Activated naive CD8-positive, alpha-beta T cell treated with anti-CD3 and anti-CD28 coated beads, Interleukin-2, amount 50 U/mL, for 16 hours (primary cell): Measurements from ENCODE around the gene SNX27.
"Not testable (repeated sequence)": the region's sequence is repeated elsewhere in the genome, so short reads cannot be mapped to it uniquely, and the experiment has no call there.

Experiments
- DNase-seq: peaks from one replicate; pipeline ENCODE4 v3.0.0-alpha.2; 2020; ENCODE audit warnings: low read depth, low spot score

Gene SNX27

DNA sequence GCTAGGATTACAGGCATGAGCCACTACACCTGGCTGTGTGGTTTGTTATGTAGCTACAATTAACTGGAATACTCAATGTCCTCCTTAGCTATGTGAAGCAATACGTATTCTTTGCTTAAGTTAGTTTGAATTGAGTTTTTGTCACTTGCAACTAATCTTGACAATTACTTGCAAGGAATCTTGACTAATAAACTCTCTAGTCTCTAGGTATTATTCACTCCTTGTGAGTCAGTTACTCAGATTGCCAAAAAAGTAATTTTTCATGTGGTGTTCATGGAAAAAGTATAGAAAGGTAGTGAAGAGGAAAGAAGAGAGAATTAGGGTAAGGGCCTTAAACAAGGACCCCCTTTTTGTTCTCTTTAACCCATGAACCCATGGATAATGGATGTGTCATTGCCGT, 7.6 kb upstream of the SNX27 start:
- no peak for DNase-seq

DNA sequence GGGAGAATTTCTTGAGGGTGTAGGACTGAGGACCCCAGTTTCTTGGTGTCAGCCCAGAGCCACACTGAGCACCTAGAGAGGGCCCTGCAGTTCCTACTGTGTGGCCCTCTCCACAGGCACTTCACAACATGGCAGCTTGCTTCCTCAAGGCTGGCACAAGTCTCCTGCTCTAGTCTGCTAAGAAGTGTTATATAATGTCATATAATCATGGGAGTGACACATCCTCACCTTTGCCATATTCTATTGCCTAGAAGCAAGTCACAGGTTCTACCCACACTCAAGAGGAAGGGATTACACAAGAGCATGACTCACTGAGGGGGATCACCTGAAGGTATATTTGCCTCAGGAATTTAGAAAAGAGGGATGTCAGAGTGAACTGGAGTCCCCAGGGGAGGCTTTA, 5.5 kb upstream of the SNX27 start:
- no peak for DNase-seq

DNA sequence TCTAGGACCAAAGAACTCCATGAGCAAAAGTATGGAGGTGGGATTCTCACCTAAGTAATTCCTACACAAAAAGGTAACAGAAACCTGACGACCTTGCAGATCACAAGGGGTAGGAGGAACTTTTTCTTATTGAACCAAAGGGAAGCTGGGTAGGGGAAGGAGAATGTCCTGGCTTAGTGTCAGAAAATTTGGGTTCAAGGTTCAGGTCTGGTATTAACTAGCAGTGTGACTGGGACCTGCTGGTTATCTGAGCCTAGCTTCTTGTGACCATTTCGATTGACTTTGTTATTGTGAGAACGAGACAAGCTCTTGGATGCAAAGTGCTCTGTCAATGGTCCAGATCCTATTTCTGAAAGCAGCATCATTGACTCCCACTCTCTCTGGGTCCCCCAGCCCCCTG, 5.0 kb upstream of the SNX27 start:
- DNase-seq: no peak

DNA sequence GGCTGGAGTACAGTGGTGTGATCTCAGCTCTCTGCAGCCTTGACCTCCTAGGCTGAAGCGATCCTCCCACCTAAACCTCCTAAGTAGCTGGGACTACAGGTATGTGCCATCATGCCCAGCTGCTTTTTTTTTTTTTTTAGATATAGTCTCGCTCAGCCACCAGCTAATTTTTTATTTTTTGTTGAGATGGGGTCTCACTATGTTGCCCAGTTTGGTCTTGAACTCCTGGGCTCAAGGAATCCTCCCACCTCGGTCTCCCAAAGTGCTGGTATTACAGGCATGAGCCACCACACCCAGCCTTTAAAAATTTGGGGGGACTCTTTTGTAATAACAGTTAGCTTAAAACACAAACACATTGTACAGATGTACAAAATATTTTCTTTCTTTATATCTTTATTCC, 1.7 kb upstream of the SNX27 start:
- no peak for DNase-seq

DNA sequence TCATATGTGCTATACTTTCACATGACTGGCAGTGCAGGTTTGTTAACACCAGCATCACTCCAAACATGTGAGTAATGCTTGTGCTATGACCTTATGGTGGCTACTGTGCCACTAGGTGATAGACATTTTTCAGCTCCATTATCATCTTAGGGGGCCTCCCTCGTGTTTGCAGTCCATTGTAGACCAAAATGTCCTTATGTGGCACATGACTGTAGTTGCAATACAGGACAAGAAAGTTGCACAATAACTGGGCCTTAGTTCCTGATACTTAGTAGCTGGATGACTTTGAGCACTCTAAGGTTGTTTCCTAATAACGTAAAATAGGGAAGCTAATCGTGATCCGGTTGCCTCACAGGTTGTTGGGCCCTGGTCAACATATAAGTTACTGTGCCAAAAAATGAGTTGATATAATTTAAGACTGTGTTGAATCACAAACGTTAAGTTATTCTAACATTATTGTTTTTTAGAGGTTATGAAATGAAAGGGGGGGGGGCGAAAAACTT, 511 bp upstream of the SNX27 start:
- DNase-seq: no peak

DNA sequence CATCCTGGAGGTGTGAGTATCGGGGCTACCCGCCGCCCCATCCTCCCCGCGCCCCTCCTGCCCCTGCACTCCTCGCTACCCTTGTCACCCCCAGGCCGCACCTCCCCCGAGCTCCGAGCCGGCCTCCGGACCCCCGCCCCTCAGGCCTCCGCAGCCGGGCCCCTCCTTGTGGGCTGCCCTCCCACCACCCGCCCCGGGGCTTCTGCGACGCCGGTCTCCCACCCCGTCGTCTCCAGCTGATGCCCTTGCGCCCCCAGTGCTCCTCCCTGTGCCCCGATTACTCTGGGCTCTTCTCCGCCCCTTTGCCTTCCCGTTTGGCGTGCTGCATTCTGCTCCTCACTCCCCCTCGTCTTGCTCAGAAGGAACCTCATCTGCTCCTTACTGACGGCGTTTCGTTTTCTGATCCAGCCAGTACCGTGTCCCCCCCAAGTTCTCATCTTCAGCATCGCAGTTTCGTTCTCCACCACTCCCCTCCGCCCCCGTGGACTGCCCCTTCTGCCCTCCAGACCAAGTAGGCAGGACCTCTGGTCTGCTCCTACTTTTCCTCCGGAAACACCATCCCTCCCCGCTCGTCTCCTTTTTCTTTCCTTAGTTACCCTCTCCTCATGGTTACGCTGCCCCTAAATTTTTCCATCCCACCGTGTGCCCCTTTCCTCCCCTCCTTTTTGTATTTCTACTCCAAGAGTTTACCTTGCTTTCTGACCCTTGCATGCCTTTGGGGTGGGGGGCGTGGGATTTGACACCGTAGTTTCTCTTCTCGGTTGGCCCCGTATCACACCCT, 841 bp downstream of the SNX27 start:
- peak; percentile 1 for DNase-seq

DNA sequence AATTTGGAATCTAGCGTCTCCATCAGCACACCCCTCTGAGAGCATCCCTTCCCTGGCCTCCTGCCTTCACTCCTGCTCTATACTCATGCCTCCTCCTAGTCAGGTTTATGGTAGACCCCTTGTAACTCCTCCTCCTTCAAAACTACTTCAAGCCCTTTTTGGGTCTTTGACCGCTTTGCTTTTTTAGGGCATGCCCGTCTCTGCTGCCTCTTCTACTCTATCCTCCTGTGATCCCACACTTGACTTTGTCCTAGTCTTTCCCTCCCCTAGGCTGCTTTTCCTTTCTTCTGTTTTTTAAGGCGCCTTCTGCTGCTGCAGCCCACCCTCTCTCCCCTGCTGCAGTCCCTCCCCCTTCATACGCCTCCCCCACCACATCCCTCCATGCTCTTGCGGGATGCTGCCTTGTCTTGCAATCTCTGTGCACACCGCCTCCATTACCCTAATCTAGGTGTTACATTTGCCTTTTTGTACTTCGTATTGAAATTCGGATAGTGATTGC, 1.5 kb downstream of the SNX27 start:
- no peak for DNase-seq

DNA sequence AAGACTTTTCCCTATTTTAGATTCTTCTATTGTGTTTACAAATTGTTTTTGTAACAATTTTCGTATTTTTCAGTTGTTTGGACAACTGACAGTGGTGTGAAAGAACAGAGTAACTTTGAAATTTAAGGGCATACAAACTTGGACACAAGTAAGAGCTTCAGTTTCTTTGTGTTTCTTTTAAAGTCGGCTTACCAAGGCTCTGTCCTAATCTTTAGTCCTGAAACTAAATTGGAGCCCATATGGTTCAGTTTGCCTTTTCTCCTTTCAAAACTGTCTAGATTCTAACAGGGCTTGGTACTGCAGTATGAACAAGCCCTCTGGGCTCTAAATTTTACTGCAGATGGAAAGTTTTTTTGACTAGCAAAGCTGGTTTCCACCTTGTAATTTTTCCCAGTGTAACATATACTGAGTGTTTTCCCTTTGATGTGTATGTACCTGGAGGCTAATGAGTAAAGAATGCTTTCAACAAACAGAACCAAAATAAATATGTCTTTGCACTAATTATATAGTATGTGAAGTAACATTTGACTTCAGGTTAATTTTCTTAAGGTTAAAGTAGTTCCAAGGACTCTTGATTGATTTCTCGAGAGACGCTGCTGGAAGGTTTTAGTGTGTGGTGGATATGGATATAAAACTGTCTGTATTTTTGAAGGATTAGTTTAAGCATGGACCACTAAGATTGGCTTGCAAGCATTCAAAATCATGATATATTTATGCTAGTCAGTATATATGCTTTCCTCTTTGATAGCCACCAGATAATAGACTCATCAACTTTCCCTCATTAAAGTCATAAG, 4.1 kb downstream of the SNX27 start:
- DNase-seq: no peak

DNA sequence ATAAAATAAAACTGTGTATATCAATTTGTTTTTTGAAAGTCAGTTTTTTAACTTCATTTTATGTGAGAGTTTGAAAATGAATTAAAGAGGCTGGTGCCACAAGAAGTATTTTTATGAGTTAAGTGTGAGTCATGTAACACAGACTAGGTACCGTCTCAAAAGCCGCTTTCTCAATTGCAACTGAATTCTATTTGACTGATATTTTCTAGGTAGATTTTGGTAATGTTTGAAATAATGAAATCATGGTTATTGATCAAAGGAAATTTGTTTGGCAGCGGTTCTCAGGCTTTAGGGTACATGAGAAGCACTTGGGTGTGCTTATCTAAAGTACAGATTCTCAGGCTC, 4.6 kb downstream of the SNX27 start:
- no peak for DNase-seq

DNA sequence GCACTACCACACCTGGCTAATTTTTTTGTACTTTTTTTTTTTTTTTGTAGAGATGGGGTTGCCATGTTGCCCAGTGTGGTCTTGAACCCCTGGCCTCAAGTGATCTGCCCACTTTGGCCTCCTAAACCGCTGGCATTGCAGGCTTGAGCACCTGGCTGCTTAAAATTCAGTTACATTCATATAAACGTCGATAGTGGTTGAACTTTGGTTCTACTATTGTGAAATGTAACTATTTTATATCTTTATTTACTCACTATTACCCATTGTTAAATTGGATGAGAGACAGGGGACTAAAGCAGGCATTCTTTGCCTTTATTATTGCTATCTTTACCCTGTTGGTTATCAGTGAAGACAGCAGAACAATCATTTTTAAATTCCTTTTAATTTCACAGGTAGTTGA, 6.2 kb downstream of the SNX27 start:
- no peak for DNase-seq

DNA sequence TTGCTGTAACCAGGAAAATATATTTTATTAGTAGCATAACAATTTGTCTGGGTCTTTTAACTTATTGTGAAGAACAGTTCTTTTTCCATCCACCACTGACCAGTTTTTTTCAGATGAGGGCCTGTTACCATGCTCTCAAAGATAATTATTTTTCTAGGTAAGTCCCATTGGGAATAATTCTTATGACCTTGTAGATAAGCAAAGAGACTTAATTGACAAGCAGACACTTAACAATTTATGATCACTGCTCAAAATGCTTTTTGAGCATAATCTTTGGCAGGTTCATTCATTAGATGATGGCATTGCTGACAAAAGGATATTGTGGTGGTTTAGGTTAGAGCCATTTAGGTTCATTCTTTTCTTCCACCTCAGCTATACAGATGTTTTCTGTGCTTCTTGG, 6.6 kb downstream of the SNX27 start:
- no peak for DNase-seq

DNA sequence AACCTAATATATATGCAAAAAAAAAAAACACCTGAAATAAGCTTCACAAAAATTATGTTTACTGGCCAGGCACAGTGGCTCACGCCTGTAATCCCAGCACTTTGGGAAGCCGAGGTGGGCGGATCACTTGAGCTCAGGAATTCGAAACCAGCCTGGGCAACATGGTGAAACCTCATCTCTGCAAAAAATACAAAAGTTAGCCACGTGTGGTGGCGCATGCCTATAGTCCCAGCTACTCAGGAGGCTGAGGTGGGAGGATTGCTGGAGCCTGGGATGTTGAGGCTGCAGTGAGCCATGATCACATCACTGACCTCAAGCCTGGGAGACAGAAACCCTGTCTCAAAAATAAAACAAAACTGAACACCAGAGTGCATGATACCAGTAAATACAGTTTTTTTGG, 7.1 kb downstream of the SNX27 start:
- not testable (repeated sequence) for DNase-seq

DNA sequence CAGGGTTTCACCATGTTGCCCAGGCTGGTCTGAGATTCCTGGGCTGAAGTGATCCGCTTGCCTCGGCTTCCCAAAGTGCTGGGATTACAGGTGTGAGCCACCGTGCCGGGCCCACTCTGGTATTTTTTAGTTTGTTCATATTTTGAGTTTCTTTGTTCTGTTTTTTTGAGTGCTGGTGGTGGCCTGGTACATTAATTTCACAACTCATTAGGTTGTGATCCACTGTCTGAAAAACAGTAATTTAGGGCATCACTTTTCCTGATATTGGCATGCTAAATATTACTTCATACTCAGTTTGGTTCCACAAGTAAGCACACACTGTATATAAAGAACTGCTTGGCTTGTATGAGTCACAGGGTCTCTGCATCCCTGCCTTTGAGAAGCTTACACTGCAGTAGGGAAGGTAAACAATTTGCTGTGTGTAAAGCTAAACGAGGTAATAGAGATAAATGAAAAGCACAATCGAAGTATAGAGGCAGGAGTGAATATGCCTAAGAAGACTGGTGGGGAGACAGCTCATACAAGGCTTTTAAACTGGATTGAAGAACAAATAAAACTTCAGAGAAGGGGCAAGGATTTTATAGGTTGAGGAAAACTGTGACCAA, 7.7 kb downstream of the SNX27 start:
- no peak for DNase-seq

DNA sequence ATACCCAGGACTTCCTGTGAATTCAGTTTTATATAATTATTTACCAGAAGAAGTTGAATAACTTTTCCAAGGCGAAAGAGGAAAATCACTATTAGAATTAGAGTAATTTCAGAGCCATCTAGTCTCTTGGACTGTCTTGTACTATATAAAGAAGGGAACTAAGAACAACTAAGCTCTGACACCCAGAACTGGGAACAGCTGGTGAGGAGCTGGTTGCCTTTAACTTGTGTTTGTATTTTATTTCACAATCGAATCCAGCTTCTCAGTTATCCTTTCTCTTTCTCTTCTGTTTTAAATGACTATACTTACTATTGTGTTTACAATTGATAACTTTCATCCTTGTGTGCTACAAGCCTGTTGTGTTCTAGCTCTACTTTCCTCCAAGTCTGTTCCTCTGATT, 8.4 kb downstream of the SNX27 start:
- DNase-seq: no peak

DNA sequence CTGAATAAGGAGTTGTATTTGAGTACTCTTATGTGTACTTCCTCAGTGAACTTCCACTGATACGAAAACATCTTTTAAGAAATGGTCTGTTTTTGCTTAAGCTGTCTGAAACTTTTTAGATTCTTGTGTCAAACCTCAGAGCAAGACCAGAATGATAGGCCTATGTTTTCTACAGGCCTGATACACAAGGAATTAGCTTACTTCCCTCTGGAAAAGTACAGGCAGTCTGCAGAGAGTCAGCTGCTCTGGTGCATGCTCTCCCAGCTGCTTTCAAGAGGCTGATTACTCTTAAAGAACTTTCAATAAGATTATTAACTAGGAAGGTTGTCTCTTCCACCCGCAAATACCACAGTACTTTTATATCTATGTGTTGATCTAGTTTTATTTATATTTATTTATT, 9.5 kb downstream of the SNX27 start:
- DNase-seq: no peak

DNA sequence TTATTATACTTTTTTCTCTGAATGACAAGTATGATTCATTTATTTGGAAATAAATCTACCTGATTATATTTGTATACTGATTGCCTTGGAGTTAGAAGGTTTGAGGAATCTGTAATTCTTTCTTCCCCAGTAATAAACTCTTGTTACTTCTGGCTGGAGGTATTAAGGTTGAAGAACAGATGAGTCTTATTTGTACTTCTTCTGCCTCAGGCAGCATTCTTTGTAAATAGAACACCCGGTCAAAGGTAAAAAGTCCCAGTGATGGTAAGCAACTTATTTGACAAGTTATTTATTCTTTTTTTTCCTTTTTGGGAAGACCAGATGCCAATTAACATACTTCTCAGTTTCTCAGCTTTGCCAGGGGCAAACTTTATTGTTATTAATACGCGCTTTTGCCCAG, 12.9 kb downstream of the SNX27 start:
- no peak for DNase-seq

DNA sequence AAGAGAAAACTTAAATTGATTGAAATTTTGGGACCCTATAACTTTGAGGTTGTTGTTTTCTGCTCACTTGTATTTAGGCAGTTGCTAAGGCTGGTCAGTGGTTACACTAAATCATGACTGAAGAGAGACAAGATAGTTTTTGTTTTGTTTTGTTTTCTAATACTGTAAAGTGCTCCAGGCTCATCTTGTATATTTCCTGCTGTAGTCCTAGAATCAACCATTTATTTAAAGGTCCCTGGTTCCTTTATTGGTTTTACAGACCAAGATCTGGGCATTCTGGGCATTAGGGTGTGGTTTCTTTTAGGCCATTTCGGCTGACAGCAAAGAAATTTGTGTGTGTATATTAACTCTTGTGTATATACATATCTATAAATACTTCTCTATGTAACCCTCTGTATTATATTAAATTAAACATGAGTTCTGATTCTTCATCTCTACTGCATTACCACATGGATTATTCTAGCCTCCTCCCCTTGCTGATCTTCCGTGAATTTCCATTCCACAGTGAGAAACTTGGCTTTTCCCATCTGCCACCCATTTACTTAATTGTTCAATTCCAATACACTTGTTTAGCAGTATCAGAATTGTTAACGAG, 15.0 kb downstream of the SNX27 start:
- DNase-seq: no peak

DNA sequence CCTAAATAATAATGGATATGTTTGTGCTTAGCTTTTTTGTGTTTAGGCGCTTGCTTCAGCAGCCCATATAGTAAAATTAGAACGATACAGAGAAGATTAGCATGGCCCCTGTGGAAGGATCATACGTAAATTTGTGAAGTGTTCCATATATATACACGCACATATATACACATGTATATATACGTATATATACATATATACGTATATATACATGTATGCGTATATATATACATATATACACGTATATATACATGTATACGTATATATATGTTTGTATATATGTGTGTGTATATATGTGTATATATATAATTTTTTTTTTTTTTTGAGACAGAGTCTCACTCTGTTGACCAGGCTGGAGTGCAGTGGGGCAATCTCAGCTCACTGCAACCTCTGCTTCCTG, 17.4 kb downstream of the SNX27 start:
- no peak for DNase-seq

DNA sequence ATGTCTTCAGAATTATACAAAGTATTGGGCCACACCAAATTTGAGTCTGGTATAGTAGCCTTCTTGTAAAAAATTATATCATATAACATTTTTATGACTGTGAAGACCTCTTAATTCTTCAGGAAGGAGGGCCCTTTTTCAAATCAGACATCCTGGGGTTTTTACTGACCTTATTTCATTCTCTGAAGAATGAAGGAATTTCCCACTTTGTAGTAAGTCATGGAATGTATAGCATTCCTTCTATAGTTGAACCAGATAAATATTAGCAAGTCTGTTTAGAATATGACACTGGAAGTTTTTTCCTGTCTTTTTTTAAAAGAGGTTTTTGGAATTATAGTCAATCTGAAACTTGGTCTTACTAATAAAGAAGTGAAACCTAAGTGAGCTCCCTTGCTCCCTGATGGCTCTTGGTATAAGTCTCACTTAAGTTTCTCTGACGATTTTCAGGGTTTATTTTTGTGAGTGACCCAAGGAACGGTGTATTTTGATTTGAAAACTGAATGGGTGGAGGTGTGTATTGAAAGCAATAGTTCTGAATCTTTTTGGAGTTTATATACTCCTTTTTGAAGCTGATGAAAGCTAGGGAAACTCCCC, 23.7 kb downstream of the SNX27 start:
- DNase-seq: no peak

DNA sequence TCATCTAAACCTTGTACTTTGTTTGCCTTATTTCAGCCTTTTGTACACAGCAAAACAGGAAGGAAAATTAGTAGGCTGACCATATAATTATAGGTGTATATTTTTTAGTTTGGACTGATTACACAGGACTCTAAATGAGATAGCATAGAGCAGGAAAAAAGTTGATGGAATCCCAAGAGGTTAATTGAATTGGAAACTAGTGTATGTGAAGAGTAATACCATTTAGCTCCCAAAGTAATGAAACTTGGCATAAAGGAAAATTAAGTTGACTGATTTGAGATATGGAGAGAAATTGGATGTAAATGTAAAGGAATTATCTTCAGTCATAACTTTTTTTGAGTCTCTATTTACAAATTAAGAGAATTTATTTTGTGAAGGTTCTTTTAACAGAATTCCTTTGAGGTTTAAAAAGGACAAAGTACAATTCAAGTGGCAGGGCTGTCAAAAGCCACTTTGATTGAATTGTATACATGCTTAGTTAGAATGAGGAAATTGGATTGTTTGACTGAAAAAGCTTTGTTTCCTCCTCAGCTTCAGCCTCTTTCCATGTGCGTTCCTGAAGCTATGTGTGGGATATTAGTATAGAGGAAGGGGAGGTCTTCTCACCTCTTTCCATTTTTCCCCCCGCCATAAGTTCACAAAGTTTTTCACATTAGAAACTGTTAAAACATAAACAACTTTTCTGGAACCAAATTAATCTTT, 26.4 kb downstream of the SNX27 start:
- no peak for DNase-seq

DNA sequence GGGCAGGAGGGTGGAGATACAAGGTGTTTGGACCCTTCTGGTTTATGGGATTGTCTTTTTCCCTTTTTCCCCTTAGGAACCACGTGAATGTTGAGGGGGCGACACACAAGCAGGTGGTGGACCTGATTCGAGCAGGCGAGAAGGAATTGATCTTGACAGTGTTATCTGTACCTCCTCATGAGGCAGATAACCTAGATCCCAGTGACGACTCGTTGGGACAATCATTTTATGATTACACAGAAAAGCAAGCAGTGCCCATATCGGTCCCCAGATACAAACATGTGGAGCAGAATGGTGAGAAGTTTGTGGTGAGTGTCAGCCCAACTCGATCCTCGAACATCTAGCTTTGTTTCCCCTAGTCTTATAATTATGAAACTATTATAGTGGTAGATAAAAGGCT, 27.0 kb downstream of the SNX27 start:
- DNase-seq: no peak
